Neural progenitor cell (in vitro differentiated cells): Measurements from ENCODE around the gene TUBB. TPM values are rescaled to one million over a fixed set of nuclear protein-coding genes. Genes with fewer than 3 reads are reported as not detected.

Experiments
- DNase-seq: peaks from one replicate; pipeline ENCODE4 v3.0.0-alpha.2; 2016; ENCODE audit warnings: low spot score
- H2AFZ ChIP-seq: fragments of 200-600 bp; sonication (generic); replicated peaks from 2 replicates; pipeline ENCODE4 v1.6.1; 2016; ENCODE audit warnings: antibody characterized with exemption
- H3F3A ChIP-seq: fragments of 200-600 bp; sonication (generic); 2 replicates; pipeline ENCODE4 v1.6.1; 2016; ENCODE audit warnings: antibody characterized with exemption, low read depth
- H3K27ac ChIP-seq: fragments of 200-600 bp; sonication (generic); 2 replicates; pipeline ENCODE4 v1.5.1; 2016; ENCODE audit warnings: mild to moderate bottlenecking
- H3K27me3 ChIP-seq: fragments of 200-600 bp; sonication (generic); 2 replicates; pipeline ENCODE4 v1.6.1; 2016; ENCODE audit warnings: mild to moderate bottlenecking, moderate library complexity
- H3K36me3 ChIP-seq: fragments of 200-600 bp; sonication (generic); 2 replicates; pipeline ENCODE4 v1.5.1; 2016
- H3K4me1 ChIP-seq: fragments of 200-600 bp; sonication (generic); 2 replicates; pipeline ENCODE4 v1.6.1; 2016; ENCODE audit warnings: mixed run types
- H3K4me2 ChIP-seq: fragments of 200-600 bp; sonication (generic); 2 replicates; pipeline ENCODE4 v1.6.1; 2016
- H3K4me3 ChIP-seq: fragments of 200-600 bp; sonication (generic); 2 replicates; pipeline ENCODE4 v1.5.1; 2016
- H3K79me2 ChIP-seq: fragments of 200-600 bp; sonication (generic); 2 replicates; pipeline ENCODE4 v1.6.1; 2016; ENCODE audit warnings: low read depth
- H3K9ac ChIP-seq: fragments of 200-600 bp; sonication (generic); 2 replicates; pipeline ENCODE4 v1.6.1; 2016
- H3K9me3 ChIP-seq: fragments of 200-600 bp; sonication (generic); 2 replicates; pipeline ENCODE4 v1.5.1; 2016; ENCODE audit warnings: low read depth
- H4K20me1 ChIP-seq: fragments of 200-600 bp; sonication (generic); 2 replicates; pipeline ENCODE4 v1.6.1; 2016; ENCODE audit warnings: low read depth
- H3K27ac Mint-ChIP-seq: 3 replicates; pipeline ENCODE4 v1.8.0; 2021; ENCODE audit warnings: mixed read lengths
- H3K27me3 Mint-ChIP-seq: 2 replicates; pipeline ENCODE4 v1.8.0; 2022; ENCODE audit warnings: low read depth, mild to moderate bottlenecking, inconsistent platforms, moderate library complexity, mixed read lengths; ENCODE audit not compliant: insufficient read depth
- H3K36me3 Mint-ChIP-seq: 3 replicates; pipeline ENCODE4 v1.8.0; 2021; ENCODE audit warnings: mixed read lengths
- H3K4me1 Mint-ChIP-seq: 3 replicates; pipeline ENCODE4 v1.8.0; 2021; ENCODE audit warnings: mixed read lengths
- H3K4me3 Mint-ChIP-seq: 3 replicates; pipeline ENCODE4 v1.8.0; 2021; ENCODE audit warnings: mild to moderate bottlenecking, moderate library complexity, mixed read lengths
- H3K9me3 Mint-ChIP-seq: 3 replicates; pipeline ENCODE4 v1.8.0; 2020; ENCODE audit warnings: mixed read lengths
- CTCF ChIP-seq: fragments of 200-600 bp; sonication (generic); IDR thresholded peaks from 2 replicates; pipeline ENCODE4 v1.5.1; 2017; ENCODE audit warnings: antibody characterized with exemption, mild to moderate bottlenecking
- EZH2 ChIP-seq: fragments of 200-600 bp; sonication (generic); IDR thresholded peaks from 2 replicates; pipeline ENCODE4 v1.6.1; 2017; ENCODE audit warnings: antibody characterized with exemption, mild to moderate bottlenecking, moderate library complexity
- EZH2phosphoT487 ChIP-seq: fragments of 200-600 bp; sonication (generic); IDR thresholded peaks from 2 replicates; pipeline ENCODE4 v1.6.1; 2017; ENCODE audit warnings: antibody characterized with exemption
- total RNA-seq: library from RNA; depleted of rRNA; stranded (reverse); fragments of >200 nt; gene quantifications from 2 replicates; pipeline ENCODE4 v1.2.3, GENCODE V29; 2015; ENCODE audit warnings: low replicate concordance

TUBB gene
- total RNA-seq, 1 donor from 2014 or later = 1,479 TPM

- peak within 1 kb of the TSS; percentile 88 for H3K4me2 ChIP-seq
- peak within 1 kb of the TSS; percentile 89 for H2AFZ ChIP-seq
- peak within 1 kb of the TSS; percentile 76 for H3K4me3 ChIP-seq
- H3K9me3 Mint-ChIP-seq = no peaks in the 10 kb centered on the region
- H3K4me3 Mint-ChIP-seq = peak within 1 kb of the TSS; percentile 95
- peaks cover 43% of the 10 kb centered on the region for H3F3A ChIP-seq
- peaks cover 6% of the 10 kb centered on the region for H3K36me3 Mint-ChIP-seq
- H3K9me3 ChIP-seq = no peaks in the 10 kb centered on the region
- H3K79me2 ChIP-seq = peaks cover 36% of the 10 kb centered on the region
- H3K4me1 ChIP-seq = peaks cover 30% of the 10 kb centered on the region
- TF ChIP-seq CTCF = no peak
- TF ChIP-seq EZH2 = no peak
- H4K20me1 ChIP-seq = no peaks in the 10 kb centered on the region
- H3K27ac Mint-ChIP-seq = peak within 1 kb of the TSS; percentile 94
- peaks cover 5% of the 10 kb centered on the region for H3K27me3 Mint-ChIP-seq
- peaks cover 49% of the 10 kb centered on the region for H3K4me1 Mint-ChIP-seq
- no peaks in the 10 kb centered on the region for H3K36me3 ChIP-seq
- H3K9ac ChIP-seq = peak within 1 kb of the TSS; percentile 8
- peak; percentile 94 for DNase-seq
- no peaks in the 10 kb centered on the region for H3K27me3 ChIP-seq
- peak within 1 kb of the TSS; percentile 84 for H3K27ac ChIP-seq
Measured at GRCh38 chr6:30690403-30691207, 29.5 kb upstream of the TUBB start, which contains the start of gene NRM. TSS of gene NRM (minus strand) at chr6:30690984. CDS start at chr6:30690974, 10 bp downstream.

GRCh38 chr6:30691208-30691847 is 28.8 kb upstream of the TUBB start:
- peaks cover 6% of the 10 kb centered on the region for H3K36me3 Mint-ChIP-seq
- no peaks in the 10 kb centered on the region for H4K20me1 ChIP-seq
- no peak for TF ChIP-seq EZH2phosphoT487
- no peak for TF ChIP-seq CTCF
- no peak for TF ChIP-seq EZH2
- H3K9me3 Mint-ChIP-seq = no peaks in the 10 kb centered on the region
- H3K79me2 ChIP-seq = peaks cover 29% of the 10 kb centered on the region
- H3K9ac ChIP-seq = no peak overlapping the region
- H3F3A ChIP-seq = peaks cover 43% of the 10 kb centered on the region
- H3K4me3 Mint-ChIP-seq = peak overlapping the region; percentile 92
- no peaks in the 10 kb centered on the region for H3K36me3 ChIP-seq
- H3K9me3 ChIP-seq = no peaks in the 10 kb centered on the region
- H3K27ac ChIP-seq = peak overlapping the region; percentile 35
- peak overlapping the region; percentile 89 for H2AFZ ChIP-seq
- H3K4me1 ChIP-seq = peaks cover 23% of the 10 kb centered on the region
- H3K27ac Mint-ChIP-seq = peak overlapping the region; percentile 30
- H3K27me3 ChIP-seq = no peaks in the 10 kb centered on the region
- peaks cover 43% of the 10 kb centered on the region for H3K4me1 Mint-ChIP-seq
- peak overlapping the region; percentile 76 for H3K4me3 ChIP-seq
- peak; percentile 79 for DNase-seq
- peak overlapping the region; percentile 88 for H3K4me2 ChIP-seq
- peaks cover 5% of the 10 kb centered on the region for H3K27me3 Mint-ChIP-seq

- Mint-ChIP-seq H3K9me3 (no peaks in the 10 kb centered on the region), H3K27me3 (peaks cover 2% of the 10 kb centered on the region), H3K27ac (no peak overlapping the region), H3K36me3 (peaks cover 12% of the 10 kb centered on the region), H3K4me3 (no peak overlapping the region), H3K4me1 (peaks cover 7% of the 10 kb centered on the region)
- Histone ChIP-seq H3K9me3 (no peaks in the 10 kb centered on the region), H3K4me1 (peaks cover under 1% of the 10 kb centered on the region), H3K36me3 (no peaks in the 10 kb centered on the region), H3F3A (peaks cover 12% of the 10 kb centered on the region), H2AFZ (no peak overlapping the region), H4K20me1 (no peaks in the 10 kb centered on the region), H3K9ac (no peak overlapping the region), H3K27me3 (no peaks in the 10 kb centered on the region), H3K4me3 (no peak overlapping the region), H3K27ac (no peak overlapping the region), H3K79me2 (no peaks in the 10 kb centered on the region), H3K4me2 (no peak overlapping the region)
- no peak for DNase-seq
- TF ChIP-seq EZH2phosphoT487 = no peak
- TF ChIP-seq CTCF = no peak
- no peak for TF ChIP-seq EZH2
Measured at GRCh38 chr6:30696432-30696831, 23.7 kb upstream of the TUBB start.
